Measurements from ENCODE around the gene ZC3HAV1L.
"Not testable (repeated sequence)": the region's sequence is repeated elsewhere in the genome, so short reads cannot be mapped to it uniquely, and the experiment has no call there.

Gene ZC3HAV1L

GRCh38 chr7:139035586-139036353 is at the start of gene ZC3HAV1L:
TSS of gene ZC3HAV1L (minus strand) at chr7:139036042. CDS start at chr7:139036017, 25 bp downstream.
- peak in 38 of 42 donors; percentile 21 to 74 (median 52) for DNase-seq
- intact Hi-C loops (cut with DNase I): no loop called here

- intact Hi-C loops (cut with DNase I): no loop called here
- no peak for DNase-seq
Observed at GRCh38 chr7:139084709-139085108, 48.9 kb upstream of the ZC3HAV1L start.

- intact Hi-C loops (cut with DNase I): no loop called here
- DNase-seq: no peak
Observed at GRCh38 chr7:139081584-139081983, 45.7 kb upstream of the ZC3HAV1L start.

GRCh38 chr7:139080905-139081304 is 45.1 kb upstream of the ZC3HAV1L start:
- intact Hi-C loops (cut with DNase I): no loop called here
- DNase-seq: no peak

- intact Hi-C loops (cut with DNase I): loop anchor here (10.0 kb wide), 1 partner anchor 65 kb away; no protein-coding TSS in a partner anchor
- DNase-seq: no peak
Observed at GRCh38 chr7:139079861-139080260, 44.0 kb upstream of the ZC3HAV1L start.

GRCh38 chr7:139078911-139079310 is 43.1 kb upstream of the ZC3HAV1L start:
- DNase-seq: peak in 17 of 42 donors; percentile 6 to 55 (median 17)
- intact Hi-C loops (cut with DNase I): loop anchor here (10.0 kb wide), 1 partner anchor 64 kb away; no protein-coding TSS in a partner anchor

- intact Hi-C loops (cut with DNase I): loop anchor here (10.0 kb wide), 1 partner anchor 64 kb away; no protein-coding TSS in a partner anchor
- no peak for DNase-seq
Observed at GRCh38 chr7:139078399-139078798, 42.6 kb upstream of the ZC3HAV1L start.

- not testable (repeated sequence) for DNase-seq
- intact Hi-C loops (cut with DNase I): loop anchor here (10.0 kb wide), 1 partner anchor 63 kb away; no protein-coding TSS in a partner anchor
Observed at GRCh38 chr7:139077706-139078105, 41.9 kb upstream of the ZC3HAV1L start.

- DNase-seq: no peak
- intact Hi-C loops (cut with DNase I): loop anchor here (10.0 kb wide), 1 partner anchor 61 kb away; no protein-coding TSS in a partner anchor
Observed at GRCh38 chr7:139075871-139076686, 40.2 kb upstream of the ZC3HAV1L start.

GRCh38 chr7:139075031-139075652 is 39.3 kb upstream of the ZC3HAV1L start:
- intact Hi-C loops (cut with DNase I): loop anchor here (10.0 kb wide), 1 partner anchor 60 kb away; no protein-coding TSS in a partner anchor
- peak; percentile 7 to 87 (median 68) for DNase-seq

- intact Hi-C loops (cut with DNase I): loop anchor here (10.0 kb wide), 1 partner anchor 58 kb away; no protein-coding TSS in a partner anchor
- no peak for DNase-seq
Observed at GRCh38 chr7:139072796-139073195, 37.0 kb upstream of the ZC3HAV1L start.

- intact Hi-C loops (cut with DNase I): loop anchor here (10.0 kb wide), 1 partner anchor 57 kb away; no protein-coding TSS in a partner anchor
- no peak for DNase-seq
Observed at GRCh38 chr7:139071680-139072079, 35.8 kb upstream of the ZC3HAV1L start.

GRCh38 chr7:139068544-139069399 is 32.9 kb upstream of the ZC3HAV1L start:
- DNase-seq: no peak
- intact Hi-C loops (cut with DNase I): no loop called here

GRCh38 chr7:139066315-139066714 is 30.5 kb upstream of the ZC3HAV1L start:
- DNase-seq: no peak
- intact Hi-C loops (cut with DNase I): no loop called here

- intact Hi-C loops (cut with DNase I): no loop called here
- DNase-seq: no peak
Observed at GRCh38 chr7:139065323-139065722, 29.5 kb upstream of the ZC3HAV1L start.

- intact Hi-C loops (cut with DNase I): no loop called here
- no peak for DNase-seq
Observed at GRCh38 chr7:139061416-139061815, 25.6 kb upstream of the ZC3HAV1L start.

- intact Hi-C loops (cut with DNase I): no loop called here
- DNase-seq: no peak
Observed at GRCh38 chr7:139060695-139061237, 24.9 kb upstream of the ZC3HAV1L start.

- intact Hi-C loops (cut with DNase I): no loop called here
- no peak for DNase-seq
Observed at GRCh38 chr7:139059905-139060304, 24.1 kb upstream of the ZC3HAV1L start.

Data from head of caudate nucleus (tissue), 42 donors.